ENCODE data around the gene FOXJ3.
"Not testable (repeated sequence)": the region's sequence is repeated elsewhere in the genome, so short reads cannot be mapped to it uniquely, and the experiment has no call there.

FOXJ3 gene

GRCh38 chr1:42211224-42211623, 123.8 kb downstream of the FOXJ3 start:
- Histone ChIP-seq H3K27ac (ENCODE audit: low read depth, low read length) (no peak overlapping the region), H3K4me1 (ENCODE audit: control insufficient read depth, low read length) (no peaks in the 10 kb centered on the region), H3K4me2 (ENCODE audit: low read length) (no peak overlapping the region), H3F3A (ENCODE audit: control insufficient read depth, insufficient read depth) (no peaks in the 10 kb centered on the region), H3K27me3 (ENCODE audit: control insufficient read depth, low read length) (no peaks in the 10 kb centered on the region), H3K4me3 (ENCODE audit: low read length) (no peak overlapping the region), H3K36me3 (ENCODE audit: control insufficient read depth, low read length) (peaks cover 18% of the 10 kb centered on the region), H3K9me2 (replicated peaks; ENCODE audit: control insufficient read depth, low read length) (no peaks in the 10 kb centered on the region), H4K20me1 (ENCODE audit: control insufficient read depth, insufficient read depth, low read depth, low read length) (no peaks in the 10 kb centered on the region), H3K79me2 (ENCODE audit: control insufficient read depth, low read length) (peaks cover 47% of the 10 kb centered on the region), H3K9me3 (ENCODE audit: control insufficient read depth, insufficient read depth, low read length) (no peaks in the 10 kb centered on the region)
- no peak for TF ChIP-seq EZH2phosphoT487 (IDR thresholded peaks at IDR 0.05; ENCODE audit: borderline replicate concordance, low read length)
- TF ChIP-seq, protein P1, sequence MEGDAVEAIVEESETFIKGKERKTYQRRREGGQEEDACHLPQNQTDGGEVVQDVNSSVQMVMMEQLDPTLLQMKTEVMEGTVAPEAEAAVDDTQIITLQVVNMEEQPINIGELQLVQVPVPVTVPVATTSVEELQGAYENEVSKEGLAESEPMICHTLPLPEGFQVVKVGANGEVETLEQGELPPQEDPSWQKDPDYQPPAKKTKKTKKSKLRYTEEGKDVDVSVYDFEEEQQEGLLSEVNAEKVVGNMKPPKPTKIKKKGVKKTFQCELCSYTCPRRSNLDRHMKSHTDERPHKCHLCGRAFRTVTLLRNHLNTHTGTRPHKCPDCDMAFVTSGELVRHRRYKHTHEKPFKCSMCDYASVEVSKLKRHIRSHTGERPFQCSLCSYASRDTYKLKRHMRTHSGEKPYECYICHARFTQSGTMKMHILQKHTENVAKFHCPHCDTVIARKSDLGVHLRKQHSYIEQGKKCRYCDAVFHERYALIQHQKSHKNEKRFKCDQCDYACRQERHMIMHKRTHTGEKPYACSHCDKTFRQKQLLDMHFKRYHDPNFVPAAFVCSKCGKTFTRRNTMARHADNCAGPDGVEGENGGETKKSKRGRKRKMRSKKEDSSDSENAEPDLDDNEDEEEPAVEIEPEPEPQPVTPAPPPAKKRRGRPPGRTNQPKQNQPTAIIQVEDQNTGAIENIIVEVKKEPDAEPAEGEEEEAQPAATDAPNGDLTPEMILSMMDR (IDR thresholded peaks at IDR 0.05; ENCODE audit: low read depth, low read length, poor library complexity, severe bottlenecking): no peak

GRCh38 chr1:42210421-42211133, 124.5 kb downstream of the FOXJ3 start:
- Histone ChIP-seq H4K20me1 (ENCODE audit: control insufficient read depth, insufficient read depth, low read depth, low read length) (no peaks in the 10 kb centered on the region), H3F3A (ENCODE audit: control insufficient read depth, insufficient read depth) (no peaks in the 10 kb centered on the region), H3K4me3 (ENCODE audit: low read length) (no peak overlapping the region), H3K9me3 (ENCODE audit: control insufficient read depth, insufficient read depth, low read length) (no peaks in the 10 kb centered on the region), H3K27me3 (ENCODE audit: control insufficient read depth, low read length) (no peaks in the 10 kb centered on the region), H3K27ac (ENCODE audit: low read depth, low read length) (no peak overlapping the region), H3K4me1 (ENCODE audit: control insufficient read depth, low read length) (no peaks in the 10 kb centered on the region), H3K9me2 (replicated peaks; ENCODE audit: control insufficient read depth, low read length) (no peaks in the 10 kb centered on the region), H3K4me2 (ENCODE audit: low read length) (no peak overlapping the region), H3K36me3 (ENCODE audit: control insufficient read depth, low read length) (peaks cover 20% of the 10 kb centered on the region), H3K79me2 (ENCODE audit: control insufficient read depth, low read length) (peaks cover 47% of the 10 kb centered on the region)
- no peak for TF ChIP-seq EZH2phosphoT487 (IDR thresholded peaks at IDR 0.05; ENCODE audit: borderline replicate concordance, low read length)
- TF ChIP-seq, protein P1 (IDR thresholded peaks at IDR 0.05; ENCODE audit: low read depth, low read length, poor library complexity, severe bottlenecking): no peak

- Histone ChIP-seq H3K4me2 (ENCODE audit: low read length) (no peak overlapping the region), H3K27ac (ENCODE audit: low read depth, low read length) (no peak overlapping the region), H3F3A (ENCODE audit: control insufficient read depth, insufficient read depth) (no peaks in the 10 kb centered on the region), H3K79me2 (ENCODE audit: control insufficient read depth, low read length) (peaks cover 47% of the 10 kb centered on the region), H4K20me1 (ENCODE audit: control insufficient read depth, insufficient read depth, low read depth, low read length) (no peaks in the 10 kb centered on the region), H3K4me3 (ENCODE audit: low read length) (no peak overlapping the region), H3K9me2 (replicated peaks; ENCODE audit: control insufficient read depth, low read length) (no peaks in the 10 kb centered on the region), H3K36me3 (ENCODE audit: control insufficient read depth, low read length) (peaks cover 21% of the 10 kb centered on the region), H3K9me3 (ENCODE audit: control insufficient read depth, insufficient read depth, low read length) (no peaks in the 10 kb centered on the region), H3K27me3 (ENCODE audit: control insufficient read depth, low read length) (no peaks in the 10 kb centered on the region), H3K4me1 (ENCODE audit: control insufficient read depth, low read length) (no peaks in the 10 kb centered on the region)
- TF ChIP-seq, protein P1 (IDR thresholded peaks at IDR 0.05; ENCODE audit: low read depth, low read length, poor library complexity, severe bottlenecking): no peak
These were observed 125.3 kb downstream of the FOXJ3 start for GRCh38 chr1:42209526-42210251.

- H3K9me3 ChIP-seq (ENCODE audit: control insufficient read depth, insufficient read depth, low read length); H3K4me3 ChIP-seq (ENCODE audit: low read length); H4K20me1 ChIP-seq (ENCODE audit: control insufficient read depth, insufficient read depth, low read depth, low read length); H3K4me1 ChIP-seq (ENCODE audit: control insufficient read depth, low read length); H3K27me3 ChIP-seq (ENCODE audit: control insufficient read depth, low read length); H3K4me2 ChIP-seq (ENCODE audit: low read length); H3K27ac ChIP-seq (ENCODE audit: low read depth, low read length); H3F3A ChIP-seq (ENCODE audit: control insufficient read depth, insufficient read depth); H3K9me2 ChIP-seq (replicated peaks; ENCODE audit: control insufficient read depth, low read length): not testable (repeated sequence)
- Histone ChIP-seq H3K36me3 (ENCODE audit: control insufficient read depth, low read length) (peaks cover 26% of the 10 kb centered on the region), H3K79me2 (ENCODE audit: control insufficient read depth, low read length) (peaks cover 34% of the 10 kb centered on the region)
These were observed 128.1 kb downstream of the FOXJ3 start for GRCh38 chr1:42206930-42207329.

Measured in DOHH2 (cell line).